Large intestine (tissue), 12 donors: ENCODE results near the gene SPTAN1. TPM values are rescaled to one million over a fixed set of nuclear protein-coding genes. Genes with fewer than 3 reads are reported as not detected.
"Not testable (repeated sequence)": the region's sequence is repeated elsewhere in the genome, so short reads cannot be mapped to it uniquely, and the experiment has no call there.

Experiments used
- DNase-seq, 2 donors: peaks; one replicate each; pipeline versions ENCODE4 v3.0.0 to v3.0.0-alpha.2; 2013
- H3K27ac ChIP-seq: one replicate; pipeline ENCODE4 v1.5.1; 2013; ENCODE audit warnings: low read length
- H3K27me3 ChIP-seq: 2 replicates; pipeline ENCODE4 v1.6.1; 2013; ENCODE audit warnings: low read length; ENCODE audit not compliant: control insufficient read depth, insufficient read depth
- H3K36me3 ChIP-seq: 2 replicates; pipeline ENCODE4 v1.6.1; 2013; ENCODE audit warnings: low read length; ENCODE audit not compliant: control insufficient read depth, insufficient read depth
- H3K4me1 ChIP-seq: one replicate; pipeline ENCODE4 v1.6.1; 2013; ENCODE audit warnings: low read length; ENCODE audit not compliant: control insufficient read depth, insufficient read depth
- H3K4me3 ChIP-seq: one replicate; pipeline ENCODE4 v1.5.1; 2013; ENCODE audit warnings: low read length
- H3K9me3 ChIP-seq: one replicate; pipeline ENCODE4 v1.6.1; 2013; ENCODE audit warnings: mild to moderate bottlenecking, low read depth, low read length, moderate library complexity; ENCODE audit not compliant: control insufficient read depth
- WGBS: methylation state at CpG from one replicate; pipeline ENCODE4 v1.1.5; 2013; ENCODE audit warnings: low lambda C conversion rate; ENCODE audit not compliant: insufficient coverage; 5-methylcytosine and 5-hydroxymethylcytosine counted together
- long read RNA-seq, 11 donors: transcript quantifications; one replicate each; lab custom pipeline, GENCODE V29; 2026
- polyA plus RNA-seq: library from polyadenylated mRNA; unstranded; fragments of 120-200 nt; gene quantifications from one replicate; pipeline ENCODE4 v1.2.1, GENCODE V29; 2013

SPTAN1 gene
- polyA plus RNA-seq, result 240 TPM
- long read RNA-seq, donor 1, full-length matches to known transcripts, result 12 of 12 reads
- long read RNA-seq, donor 1, partial matches to known transcripts, result 0 of 12 reads
- long read RNA-seq, donor 1, other reads (novel, unspliced or antisense), result 0 of 12 reads
- long read RNA-seq, donor 2, full-length matches to known transcripts, result 15 of 54 reads
- long read RNA-seq, donor 2, partial matches to known transcripts, result 39 of 54 reads
- long read RNA-seq, donor 2, other reads (novel, unspliced or antisense), result 0 of 54 reads
- long read RNA-seq, donor 3, result 0 reads
- long read RNA-seq, donor 4, partial matches to known transcripts, result 0 of 1 reads
- long read RNA-seq, donor 4, other reads (novel, unspliced or antisense), result 0 of 1 reads
- long read RNA-seq, donor 5, partial matches to known transcripts, result 0 of 9 reads
- long read RNA-seq, donor 5, other reads (novel, unspliced or antisense), result 0 of 9 reads
- long read RNA-seq, donor 6, full-length matches to known transcripts, result 29 of 29 reads
- long read RNA-seq, donor 6, partial matches to known transcripts, result 0 of 29 reads
- long read RNA-seq, donor 6, other reads (novel, unspliced or antisense), result 0 of 29 reads
- long read RNA-seq, donor 7, full-length matches to known transcripts, result 10 of 17 reads
- long read RNA-seq, donor 7, partial matches to known transcripts, result 7 of 17 reads
- long read RNA-seq, donor 7, other reads (novel, unspliced or antisense), result 0 of 17 reads
- long read RNA-seq, donor 8, partial matches to known transcripts, result 11 of 23 reads
- long read RNA-seq, donor 8, other reads (novel, unspliced or antisense), result 0 of 23 reads
- long read RNA-seq, donor 9, partial matches to known transcripts, result 5 of 16 reads
- long read RNA-seq, donor 9, other reads (novel, unspliced or antisense), result 0 of 16 reads
- long read RNA-seq, donor 10, full-length matches to known transcripts, result 18 of 31 reads
- long read RNA-seq, donor 10, partial matches to known transcripts, result 13 of 31 reads
- long read RNA-seq, donor 10, other reads (novel, unspliced or antisense), result 0 of 31 reads
- long read RNA-seq, donor 11, full-length matches to known transcripts, result 15 of 32 reads
- long read RNA-seq, donor 11, partial matches to known transcripts, result 11 of 32 reads
- long read RNA-seq, donor 11, other reads (novel, unspliced or antisense), result 6 of 32 reads

GRCh38 chr9:128552153-128552743 is at the start of gene SPTAN1:
TSS of gene SPTAN1 (plus strand) at chr9:128552587. CDS start at chr9:128566741, 14,154 bp downstream.
- Histone ChIP-seq H3K9me3 (no peaks in the 10 kb centered on the region), H3K36me3 (no peaks in the 10 kb centered on the region), H3K4me3 (peak within 1 kb of the TSS; percentile 77), H3K27ac (peak within 1 kb of the TSS; percentile 78), H3K4me1 (peaks cover 39% of the 10 kb centered on the region), H3K27me3 (no peaks in the 10 kb centered on the region)
- DNase-seq, result peak; percentile 92 to 94
- WGBS, result no CpG with 5 or more reads among the region's 81 CpGs

GRCh38 chr9:128503415-128503825 is 49.0 kb upstream of the SPTAN1 start:
- not testable (repeated sequence) for H3K27ac ChIP-seq, H3K9me3 ChIP-seq, H3K27me3 ChIP-seq, H3K4me1 ChIP-seq, DNase-seq
- Histone ChIP-seq H3K36me3 (peaks cover 17% of the 10 kb centered on the region), H3K4me3 (peak overlapping the region; percentile 99)
- WGBS, result no CpG with 5 or more reads among the region's 14 CpGs

GRCh38 chr9:128503870-128504269 is 48.5 kb upstream of the SPTAN1 start:
- 0% methylated on average over 1 of the region's 11 CpGs for WGBS
- peak in 1 of 2 donors; percentile 34 for DNase-seq
- H3K27me3 ChIP-seq, result no peaks in the 10 kb centered on the region

GRCh38 chr9:128504485-128505413 is 47.6 kb upstream of the SPTAN1 start, which contains the start of gene GLE1:
TSS of gene GLE1 (plus strand) at chr9:128504719. CDS start at chr9:128504806, 87 bp downstream.
- peaks cover 9% of the 10 kb centered on the region for H3K4me1 ChIP-seq
- no CpG with 5 or more reads among the region's 64 CpGs for WGBS
- peak within 1 kb of the TSS; percentile 89 for H3K27ac ChIP-seq
- peak within 1 kb of the TSS; percentile 99 for H3K4me3 ChIP-seq
- DNase-seq, result peak; percentile 94 to 95
- H3K36me3 ChIP-seq, result peaks cover 17% of the 10 kb centered on the region
- H3K9me3 ChIP-seq, result no peaks in the 10 kb centered on the region
- H3K27me3 ChIP-seq, result no peaks in the 10 kb centered on the region

More at GRCh38 chr9:128503870-128504269, 48.5 kb upstream of the SPTAN1 start:
- Histone ChIP-seq H3K4me3 (peak overlapping the region; percentile 99), H3K36me3 (peaks cover 14% of the 10 kb centered on the region), H3K9me3 (no peaks in the 10 kb centered on the region), H3K27ac (peak overlapping the region; percentile 89), H3K4me1 (peaks cover 9% of the 10 kb centered on the region)

- Histone ChIP-seq H3K36me3 (peaks cover 18% of the 10 kb centered on the region), H3K9me3 (no peaks in the 10 kb centered on the region), H3K27ac (peak overlapping the region; percentile 89), H3K4me1 (peaks cover 9% of the 10 kb centered on the region), H3K4me3 (peak overlapping the region; percentile 99), H3K27me3 (no peaks in the 10 kb centered on the region)
- WGBS, result no CpG with 5 or more reads among the region's 6 CpGs
- DNase-seq, result no peak
Measured at GRCh38 chr9:128505414-128505765, 47.0 kb upstream of the SPTAN1 start.

GRCh38 chr9:128505906-128506305 is 46.5 kb upstream of the SPTAN1 start:
- H3K4me1 ChIP-seq, H3K27me3 ChIP-seq, H3K9me3 ChIP-seq, H3K27ac ChIP-seq, H3K4me3 ChIP-seq, DNase-seq: not testable (repeated sequence)
- WGBS, result 100% methylated on average over 1 of the region's 12 CpGs
- H3K36me3 ChIP-seq, result peaks cover 23% of the 10 kb centered on the region

GRCh38 chr9:128512820-128513219 is 39.6 kb upstream of the SPTAN1 start:
- no peaks in the 10 kb centered on the region for H3K27me3 ChIP-seq
- peaks cover 53% of the 10 kb centered on the region for H3K36me3 ChIP-seq
- no peaks in the 10 kb centered on the region for H3K4me1 ChIP-seq
- no peak overlapping the region for H3K4me3 ChIP-seq
- no peak overlapping the region for H3K27ac ChIP-seq
- WGBS, result no CpG with 5 or more reads among the region's 9 CpGs
- no peaks in the 10 kb centered on the region for H3K9me3 ChIP-seq
- no peak for DNase-seq

GRCh38 chr9:128521956-128522355 is 30.4 kb upstream of the SPTAN1 start:
- no peak overlapping the region for H3K4me3 ChIP-seq
- 100% methylated on average over 1 of the region's 6 CpGs for WGBS
- no peak overlapping the region for H3K27ac ChIP-seq
- peaks cover 46% of the 10 kb centered on the region for H3K36me3 ChIP-seq
- no peak for DNase-seq
- H3K27me3 ChIP-seq, result no peaks in the 10 kb centered on the region
- H3K9me3 ChIP-seq, result no peaks in the 10 kb centered on the region
- H3K4me1 ChIP-seq, result no peaks in the 10 kb centered on the region

- no peaks in the 10 kb centered on the region for H3K27me3 ChIP-seq
- no peaks in the 10 kb centered on the region for H3K4me1 ChIP-seq
- DNase-seq, result peak; percentile 9 to 24
- no peaks in the 10 kb centered on the region for H3K9me3 ChIP-seq
- H3K36me3 ChIP-seq, result peaks cover 46% of the 10 kb centered on the region
- no peak overlapping the region for H3K27ac ChIP-seq
- H3K4me3 ChIP-seq, result no peak overlapping the region
- no CpG with 5 or more reads among the region's 13 CpGs for WGBS
Measured at GRCh38 chr9:128523199-128523925, 29.0 kb upstream of the SPTAN1 start.
